ENCODE results near the gene PARD3. TPM values are rescaled to one million over a fixed set of nuclear protein-coding genes. Genes with fewer than 3 reads are reported as not detected.

The PARD3 gene
- polyA plus RNA-seq, 3 donors, result 0.51 TPM; not detected in 2

DNA sequence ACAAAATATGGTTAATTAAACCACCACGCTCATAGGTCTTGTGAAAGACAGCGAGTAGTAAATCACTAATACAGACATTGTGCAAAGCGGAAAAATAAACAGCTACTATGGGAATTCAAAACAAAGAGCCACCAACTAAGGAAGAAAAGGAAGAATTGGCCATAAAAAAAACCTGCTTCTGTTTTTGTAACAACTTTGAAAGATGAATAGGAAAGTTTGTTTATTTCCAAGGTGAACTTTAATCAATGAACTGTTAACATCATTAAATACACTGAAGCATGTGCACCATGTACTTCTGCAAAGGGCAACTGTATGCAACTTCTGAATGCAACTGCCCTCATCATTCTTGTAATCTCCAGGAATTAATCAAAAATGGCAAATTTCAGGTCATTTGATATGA lies 651.1 kb downstream of the PARD3 start:
- H3K4me2 ChIP-seq (replicated peaks; ENCODE audit: extremely low read depth, low read length, poor library complexity, severe bottlenecking), result no peak overlapping the region
- no peak overlapping the region for H3K9ac ChIP-seq (ENCODE audit: insufficient read depth, low read length, poor library complexity, severe bottlenecking)
- H3K27ac ChIP-seq (ENCODE audit: low read depth in 1 of 2, low read length in 2 of 2), result no peak overlapping the region
- peaks cover 0 to 3% of the 10 kb centered on the region in 2 donors for H3K9me3 ChIP-seq (replicated peaks in 1 of 2; ENCODE audit: control insufficient read depth in 1 of 2, insufficient read depth in 1 of 2, low read length in 2 of 2)
- Mint-ChIP-seq H3K4me1 (peaks cover 9% of the 10 kb centered on the region), H3K36me3 (no peaks in the 10 kb centered on the region), H3K27ac (no peak overlapping the region), H3K9me3 (peaks cover 0 to 10% (median 3%) of the 10 kb centered on the region in 7 donors), H3K4me3 (no peak overlapping the region), H3K27me3 (ENCODE audit: low read depth in 3 of 3) (peaks cover 0 to 3% (median 0%) of the 10 kb centered on the region in 3 donors)
- no peaks in the 10 kb centered on the region for H3K36me3 ChIP-seq (replicated peaks in 1 of 2; ENCODE audit: control insufficient read depth in 1 of 2, insufficient read depth in 2 of 2, low read length in 2 of 2)
- DNase-seq, result no peak
- H3K4me3 ChIP-seq (replicated peaks in 1 of 3; ENCODE audit: low read depth in 2 of 3, low read length in 3 of 3), result no peak overlapping the region
- TF ChIP-seq, protein P1, sequence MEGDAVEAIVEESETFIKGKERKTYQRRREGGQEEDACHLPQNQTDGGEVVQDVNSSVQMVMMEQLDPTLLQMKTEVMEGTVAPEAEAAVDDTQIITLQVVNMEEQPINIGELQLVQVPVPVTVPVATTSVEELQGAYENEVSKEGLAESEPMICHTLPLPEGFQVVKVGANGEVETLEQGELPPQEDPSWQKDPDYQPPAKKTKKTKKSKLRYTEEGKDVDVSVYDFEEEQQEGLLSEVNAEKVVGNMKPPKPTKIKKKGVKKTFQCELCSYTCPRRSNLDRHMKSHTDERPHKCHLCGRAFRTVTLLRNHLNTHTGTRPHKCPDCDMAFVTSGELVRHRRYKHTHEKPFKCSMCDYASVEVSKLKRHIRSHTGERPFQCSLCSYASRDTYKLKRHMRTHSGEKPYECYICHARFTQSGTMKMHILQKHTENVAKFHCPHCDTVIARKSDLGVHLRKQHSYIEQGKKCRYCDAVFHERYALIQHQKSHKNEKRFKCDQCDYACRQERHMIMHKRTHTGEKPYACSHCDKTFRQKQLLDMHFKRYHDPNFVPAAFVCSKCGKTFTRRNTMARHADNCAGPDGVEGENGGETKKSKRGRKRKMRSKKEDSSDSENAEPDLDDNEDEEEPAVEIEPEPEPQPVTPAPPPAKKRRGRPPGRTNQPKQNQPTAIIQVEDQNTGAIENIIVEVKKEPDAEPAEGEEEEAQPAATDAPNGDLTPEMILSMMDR (IDR thresholded peaks at IDR 0.05), result no peak
- WGBS (ENCODE audit: insufficient coverage), result no CpG with 5 or more reads among the region's 3 CpGs
- no peak overlapping the region for H2AFZ ChIP-seq (ENCODE audit: insufficient read depth, low read depth, low read length, poor library complexity, severe bottlenecking)
- intact Hi-C loops (cut with micrococcal nuclease), result no loop called here
- H4K20me1 ChIP-seq (ENCODE audit: insufficient read depth, low read length), result no peaks in the 10 kb centered on the region
- H3K27me3 ChIP-seq (ENCODE audit: control insufficient read depth in 2 of 2, insufficient read depth in 2 of 2, low read length in 2 of 2), result no peaks in the 10 kb centered on the region
- H3K79me2 ChIP-seq (ENCODE audit: insufficient read depth, low read length), result no peaks in the 10 kb centered on the region
- peaks cover 0 to 6% of the 10 kb centered on the region in 2 donors for H3K4me1 ChIP-seq (ENCODE audit: control insufficient read depth in 1 of 2, insufficient read depth in 2 of 2, low read length in 2 of 2)

DNA sequence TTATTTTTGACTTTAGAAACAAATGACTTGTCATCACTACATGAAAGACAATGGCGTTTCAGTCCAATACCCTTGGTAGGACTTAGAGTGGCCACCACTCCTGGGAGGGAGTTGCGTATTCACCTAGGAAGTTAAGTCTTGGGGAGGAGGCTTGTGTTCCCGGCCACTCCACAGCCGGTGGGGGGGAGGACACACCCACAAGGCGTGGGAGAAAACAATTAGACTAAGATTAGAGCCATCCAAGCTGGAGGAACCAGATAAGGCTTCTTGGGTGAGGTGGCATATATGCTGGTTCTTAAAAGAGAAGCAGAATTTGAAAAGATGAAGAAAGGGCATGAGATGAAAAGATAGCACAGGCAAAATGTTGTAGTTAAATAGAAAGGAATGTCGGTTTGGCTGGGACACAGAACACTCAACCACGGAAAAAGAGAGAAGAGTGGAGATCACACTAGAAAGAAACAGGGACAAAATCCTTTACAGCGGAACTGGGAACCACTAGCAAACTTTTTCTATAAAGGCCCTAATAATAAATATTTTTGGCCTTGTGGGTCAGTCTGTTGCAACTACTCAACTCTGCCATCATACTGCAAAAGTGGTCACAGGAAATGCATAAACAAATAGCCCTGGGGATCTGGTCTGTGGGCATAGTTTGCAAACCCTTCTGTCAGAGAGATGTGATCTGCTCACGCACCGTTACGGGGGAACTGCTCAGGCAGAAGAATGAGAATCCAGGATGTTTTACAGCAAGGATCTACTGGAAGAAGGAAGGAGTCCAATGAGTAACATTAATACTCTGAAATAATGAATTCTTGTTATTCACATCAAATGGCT lies 651.8 kb downstream of the PARD3 start:
- peak overlapping the region in 1 of 7 donors; percentile 12 for H3K27ac Mint-ChIP-seq
- peaks cover 0 to 3% of the 10 kb centered on the region in 2 donors for H3K9me3 ChIP-seq (replicated peaks in 1 of 2; ENCODE audit: control insufficient read depth in 1 of 2, insufficient read depth in 1 of 2, low read length in 2 of 2)
- no peak overlapping the region for H3K9ac ChIP-seq (ENCODE audit: insufficient read depth, low read length, poor library complexity, severe bottlenecking)
- DNase-seq, result no peak
- H3K27ac ChIP-seq (ENCODE audit: low read depth in 1 of 2, low read length in 2 of 2), result no peak overlapping the region
- TF ChIP-seq, protein P1 (IDR thresholded peaks at IDR 0.05), result no peak
- intact Hi-C loops (cut with micrococcal nuclease), result no loop called here
- WGBS (ENCODE audit: insufficient coverage), result 81% methylated on average over 6 of the region's 11 CpGs
- H3K4me2 ChIP-seq (replicated peaks; ENCODE audit: extremely low read depth, low read length, poor library complexity, severe bottlenecking), result no peak overlapping the region
- no peaks in the 10 kb centered on the region for H3K27me3 ChIP-seq (ENCODE audit: control insufficient read depth in 2 of 2, insufficient read depth in 2 of 2, low read length in 2 of 2)
- H3K4me3 Mint-ChIP-seq, result no peak overlapping the region
- peaks cover 2% of the 10 kb centered on the region for H3K4me1 Mint-ChIP-seq
- no peak overlapping the region for H3K4me3 ChIP-seq (replicated peaks in 1 of 3; ENCODE audit: low read depth in 2 of 3, low read length in 3 of 3)
- no peaks in the 10 kb centered on the region for H3K36me3 ChIP-seq (replicated peaks in 1 of 2; ENCODE audit: control insufficient read depth in 1 of 2, insufficient read depth in 2 of 2, low read length in 2 of 2)
- no peaks in the 10 kb centered on the region for H3K79me2 ChIP-seq (ENCODE audit: insufficient read depth, low read length)
- no peaks in the 10 kb centered on the region for H4K20me1 ChIP-seq (ENCODE audit: insufficient read depth, low read length)
- no peak overlapping the region for H2AFZ ChIP-seq (ENCODE audit: insufficient read depth, low read depth, low read length, poor library complexity, severe bottlenecking)
- H3K36me3 Mint-ChIP-seq, result no peaks in the 10 kb centered on the region
- no peaks in the 10 kb centered on the region for H3K4me1 ChIP-seq (ENCODE audit: control insufficient read depth in 1 of 2, insufficient read depth in 2 of 2, low read length in 2 of 2)
- H3K27me3 Mint-ChIP-seq (ENCODE audit: low read depth in 3 of 3), result peaks cover 0 to 3% (median 0%) of the 10 kb centered on the region in 3 donors
- H3K9me3 Mint-ChIP-seq, result peaks cover 0 to 10% (median 3%) of the 10 kb centered on the region in 7 donors

Measured in CD14-positive monocyte (primary cell).